COR-L47 (cell line): ENCODE measurements around the gene ZGPAT.

Source experiments
- DNase-seq: peaks from one replicate; lab custom pipeline; 2025; lab: John Stamatoyannopoulos, UW

ZGPAT gene

GRCh38 chr20:63679799-63680305 lies 28.0 kb upstream of the ZGPAT start:
- DNase-seq, result no peak

DNA sequence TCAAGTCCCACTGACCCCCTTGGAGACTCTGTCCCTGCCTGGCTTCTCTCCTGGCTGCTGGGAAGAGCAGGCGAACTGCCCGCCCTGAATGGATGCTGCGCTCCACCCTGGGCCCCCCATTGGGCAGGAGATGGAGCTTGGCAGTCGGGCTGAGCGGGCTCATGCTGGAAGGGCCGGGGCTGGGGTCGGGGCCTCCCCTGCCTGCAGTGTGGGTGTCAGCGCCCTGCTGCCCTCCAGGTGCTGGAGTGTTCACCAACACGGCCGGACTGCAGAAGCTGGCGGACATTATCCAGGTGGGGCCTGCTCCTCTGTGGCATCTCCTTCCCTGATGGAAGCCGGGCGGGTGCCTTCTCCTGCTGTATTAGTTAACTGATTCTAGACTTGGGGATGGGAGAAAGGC lies 27.4 kb upstream of the ZGPAT start:
- no peak for DNase-seq

DNA sequence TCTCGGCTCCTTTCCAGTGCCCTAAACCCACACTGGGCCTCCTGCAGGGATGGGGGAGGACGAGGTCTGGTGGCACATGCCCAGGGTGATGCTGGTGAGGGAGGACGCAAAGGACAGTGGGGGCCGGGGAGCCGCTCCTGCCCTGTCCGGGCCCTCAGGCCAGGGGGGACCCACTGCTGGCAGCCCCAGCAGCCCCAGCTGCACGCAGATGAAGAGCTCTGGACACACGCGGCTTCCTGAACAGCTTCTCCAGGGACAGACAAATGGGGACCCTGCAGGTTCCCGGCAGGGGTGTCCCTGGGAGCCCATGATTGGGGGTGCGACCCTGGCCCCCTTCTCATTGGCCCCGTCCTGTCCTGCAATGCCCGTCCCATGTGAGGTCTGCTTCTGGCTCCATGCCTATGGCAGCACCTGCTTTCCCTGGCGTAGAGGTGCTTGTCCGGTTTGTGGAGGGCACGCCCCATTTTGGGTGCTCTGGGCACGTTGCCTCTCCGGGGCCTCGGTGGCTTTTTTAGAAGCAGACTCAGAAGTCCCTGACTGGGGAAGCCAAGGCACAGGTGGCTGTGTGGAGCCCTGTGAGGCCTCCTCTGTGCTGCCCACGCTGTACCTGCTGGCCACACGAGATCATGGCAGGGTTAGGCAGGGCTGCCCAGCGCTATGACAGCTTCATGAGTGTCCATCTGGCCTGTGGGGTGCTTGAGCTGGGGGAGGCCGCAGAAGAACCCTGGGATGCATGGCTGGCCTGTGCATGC lies 26.8 kb upstream of the ZGPAT start:
- no peak for DNase-seq

DNA sequence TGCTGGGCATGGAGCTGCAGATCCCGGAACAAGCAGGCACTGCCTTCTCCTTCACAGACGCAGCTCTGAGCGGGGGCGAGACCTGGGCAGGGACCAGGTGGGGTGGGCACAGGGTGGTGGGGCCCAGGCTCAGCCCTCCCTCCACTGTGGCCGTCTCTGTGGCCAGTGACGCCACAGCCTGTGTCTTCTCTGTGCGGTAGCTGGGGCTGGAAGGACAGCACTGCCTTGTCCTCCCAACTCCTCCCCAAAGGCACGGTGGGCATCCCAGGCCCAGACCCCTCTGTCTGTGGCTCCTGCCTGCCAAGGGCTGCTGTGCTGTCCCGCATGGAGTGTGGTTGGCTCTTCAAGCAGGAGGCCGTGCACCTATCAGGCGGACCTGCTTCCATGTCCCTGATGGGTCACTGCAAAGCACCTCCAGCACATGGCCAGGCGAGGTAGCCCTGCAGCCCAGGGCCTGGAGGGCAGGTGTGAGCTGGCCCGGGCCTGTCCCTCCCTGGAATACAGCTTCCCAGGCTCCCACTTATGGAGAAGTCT lies 26.2 kb upstream of the ZGPAT start:
- no peak for DNase-seq

GRCh38 chr20:63682384-63683139 lies 25.3 kb upstream of the ZGPAT start:
- no peak for DNase-seq

DNA sequence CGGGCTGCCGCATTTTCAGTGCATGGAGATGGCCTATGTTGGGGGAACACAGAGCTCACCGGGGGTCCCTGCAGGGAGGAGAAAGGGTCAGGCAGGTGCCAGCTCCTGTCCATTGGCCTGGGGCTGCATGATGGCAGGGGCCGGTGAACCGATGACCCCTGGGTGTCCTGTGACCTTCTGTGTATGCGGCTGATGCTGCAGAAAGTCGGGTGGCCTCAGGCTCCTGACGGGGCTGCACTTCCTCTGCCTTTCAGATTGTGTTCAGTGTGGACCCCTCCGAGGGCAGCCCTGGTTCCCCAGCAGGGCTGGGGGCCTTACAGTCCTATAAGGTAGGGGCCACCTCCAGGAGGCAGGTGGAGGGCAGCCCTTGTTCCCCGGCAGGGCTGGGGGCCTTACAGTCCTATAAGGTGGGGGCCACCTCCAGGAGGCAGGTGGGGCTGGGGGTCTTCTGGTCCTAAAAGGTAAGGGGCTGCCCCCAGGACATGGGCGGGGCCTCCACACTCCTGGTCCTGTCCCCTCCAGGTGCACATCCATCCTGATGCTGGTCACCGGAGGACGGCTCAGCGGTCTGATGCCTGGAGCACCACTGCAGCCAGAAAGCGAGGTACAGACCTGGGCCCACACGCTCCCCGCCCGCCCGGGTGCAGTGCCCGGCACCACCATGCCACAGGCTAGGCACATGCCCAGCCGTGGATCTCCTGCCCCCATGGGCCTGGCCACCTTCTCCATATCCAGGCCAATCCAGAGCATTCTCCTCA lies 22.4 kb upstream of the ZGPAT start:
- DNase-seq, result no peak

GRCh38 chr20:63686094-63686491 lies 21.7 kb upstream of the ZGPAT start:
- DNase-seq, result no peak

DNA sequence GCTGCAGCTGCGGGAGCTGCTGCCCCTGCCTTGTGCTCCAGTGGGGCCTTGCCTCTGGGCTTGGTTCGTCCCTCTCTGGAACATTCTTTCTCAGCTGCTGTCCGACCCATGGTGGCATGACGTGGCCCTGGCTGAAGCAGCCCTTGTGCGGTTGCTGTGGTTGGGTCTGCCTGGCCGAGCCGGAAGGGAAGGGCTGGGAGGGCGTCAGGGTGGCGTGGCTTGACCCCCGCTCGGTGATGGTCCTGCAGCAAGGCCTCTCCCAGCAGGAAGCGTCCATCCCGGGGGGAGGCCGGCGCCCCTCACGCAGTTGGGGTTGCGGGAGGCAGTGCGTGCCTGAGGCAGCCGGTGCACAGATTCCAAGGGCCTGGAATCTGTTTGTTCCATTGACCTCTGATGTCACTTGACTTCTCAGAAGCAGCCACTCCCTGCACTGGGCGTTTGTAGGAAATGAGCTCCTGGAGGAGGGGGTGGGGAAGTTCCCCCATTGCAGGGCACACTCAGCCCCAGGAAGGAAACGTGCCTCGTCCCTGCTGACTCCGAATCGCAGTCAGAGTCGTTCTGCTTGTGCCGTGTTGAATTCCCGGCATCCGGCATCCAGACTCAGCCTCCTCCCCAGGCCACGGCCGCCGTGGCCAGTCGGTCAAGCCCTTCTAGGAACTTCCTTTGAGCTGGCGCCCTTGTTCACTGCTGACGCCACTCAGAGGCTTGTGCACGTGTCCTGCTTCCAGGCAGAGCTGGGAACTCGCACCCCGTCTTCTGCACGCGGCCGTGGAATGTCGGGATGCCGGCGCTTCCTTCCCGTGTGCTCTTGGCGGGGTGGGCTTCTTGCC lies 21.1 kb upstream of the ZGPAT start:
- DNase-seq, result no peak

- DNase-seq, result no peak
These were observed 20.2 kb upstream of the ZGPAT start for GRCh38 chr20:63687419-63688178.

DNA sequence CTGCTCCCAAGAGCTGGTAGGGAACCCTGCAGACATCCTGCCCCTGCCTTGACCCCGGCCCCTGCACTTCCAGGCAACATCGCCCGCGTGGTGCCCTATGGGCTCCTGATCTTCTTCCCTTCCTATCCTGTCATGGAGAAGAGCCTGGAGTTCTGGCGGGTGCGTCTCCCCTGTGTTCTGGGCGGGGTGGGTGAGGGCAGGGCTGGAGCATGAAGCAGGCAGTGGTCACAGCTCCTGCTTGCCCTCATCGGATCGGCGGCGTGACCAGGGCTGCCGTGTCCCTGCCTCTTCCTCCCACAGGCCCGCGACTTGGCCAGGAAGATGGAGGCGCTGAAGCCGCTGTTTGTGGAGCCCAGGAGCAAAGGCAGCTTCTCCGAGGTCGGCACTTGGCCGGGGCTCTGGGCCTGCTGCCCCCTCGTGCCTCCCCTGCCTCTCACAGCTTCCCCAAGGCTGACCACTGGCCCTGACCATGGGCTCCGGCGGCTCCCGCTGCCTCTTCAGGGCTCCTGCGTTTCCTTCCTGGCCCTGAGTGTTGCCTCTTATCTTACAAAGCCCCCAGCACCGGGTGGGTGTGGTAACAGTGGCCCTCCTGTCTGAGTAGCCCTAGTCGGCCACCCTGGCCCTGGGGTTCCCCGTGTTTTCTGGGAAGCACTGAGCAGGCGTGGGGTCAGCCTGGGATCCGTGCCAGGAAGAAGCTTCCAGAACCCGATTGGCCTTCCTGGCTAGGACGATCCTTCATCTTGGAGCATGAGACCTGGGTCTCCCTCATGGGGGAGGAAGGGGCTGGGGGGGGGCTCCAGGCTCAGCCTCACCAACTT lies 19.4 kb upstream of the ZGPAT start:
- DNase-seq, result no peak

- DNase-seq, result no peak
These were observed 18.5 kb upstream of the ZGPAT start for GRCh38 chr20:63689046-63690002.

DNA sequence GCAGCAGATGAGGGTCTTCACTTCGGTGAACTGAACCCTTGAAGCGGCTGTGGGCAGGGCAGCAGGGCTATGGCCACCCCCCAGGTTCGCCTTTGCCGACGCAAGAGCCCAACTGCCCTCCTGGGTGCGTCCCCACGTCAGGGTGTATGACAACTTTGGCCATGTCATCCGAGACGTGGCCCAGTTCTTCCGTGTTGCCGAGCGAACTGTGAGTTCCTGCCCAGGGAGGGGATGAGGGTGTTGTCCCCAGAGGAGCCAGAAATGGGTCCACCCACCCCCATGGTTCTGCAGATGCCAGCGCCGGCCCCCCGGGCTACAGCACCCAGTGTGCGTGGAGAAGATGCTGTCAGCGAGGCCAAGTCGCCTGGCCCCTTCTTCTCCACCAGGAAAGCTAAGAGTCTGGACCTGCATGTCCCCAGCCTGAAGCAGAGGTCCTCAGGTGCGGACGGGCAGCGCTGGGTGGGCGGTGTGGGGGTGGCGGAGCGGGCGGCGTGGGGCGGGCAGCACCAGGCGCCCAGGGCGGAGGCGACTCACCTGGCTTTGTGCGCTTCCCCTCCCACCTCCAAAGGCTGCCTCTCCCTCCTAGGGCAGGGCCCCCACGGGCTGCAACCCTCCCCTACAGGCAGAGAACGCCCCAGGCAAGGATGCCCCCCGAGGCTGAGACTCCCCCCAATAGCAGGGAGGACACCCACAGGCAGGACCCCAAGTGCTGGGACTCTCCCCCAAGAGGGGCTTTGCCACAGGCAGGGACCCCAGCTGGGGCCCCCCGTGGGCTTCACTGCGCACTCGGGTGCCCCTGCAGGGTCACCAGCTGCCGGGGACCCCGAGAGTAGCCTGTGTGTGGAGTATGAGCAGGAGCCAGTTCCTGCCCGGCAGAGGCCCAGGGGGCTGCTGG lies 17.6 kb upstream of the ZGPAT start:
- no peak for DNase-seq

- no peak for DNase-seq
These were observed 16.7 kb upstream of the ZGPAT start for GRCh38 chr20:63690898-63691710.

DNA sequence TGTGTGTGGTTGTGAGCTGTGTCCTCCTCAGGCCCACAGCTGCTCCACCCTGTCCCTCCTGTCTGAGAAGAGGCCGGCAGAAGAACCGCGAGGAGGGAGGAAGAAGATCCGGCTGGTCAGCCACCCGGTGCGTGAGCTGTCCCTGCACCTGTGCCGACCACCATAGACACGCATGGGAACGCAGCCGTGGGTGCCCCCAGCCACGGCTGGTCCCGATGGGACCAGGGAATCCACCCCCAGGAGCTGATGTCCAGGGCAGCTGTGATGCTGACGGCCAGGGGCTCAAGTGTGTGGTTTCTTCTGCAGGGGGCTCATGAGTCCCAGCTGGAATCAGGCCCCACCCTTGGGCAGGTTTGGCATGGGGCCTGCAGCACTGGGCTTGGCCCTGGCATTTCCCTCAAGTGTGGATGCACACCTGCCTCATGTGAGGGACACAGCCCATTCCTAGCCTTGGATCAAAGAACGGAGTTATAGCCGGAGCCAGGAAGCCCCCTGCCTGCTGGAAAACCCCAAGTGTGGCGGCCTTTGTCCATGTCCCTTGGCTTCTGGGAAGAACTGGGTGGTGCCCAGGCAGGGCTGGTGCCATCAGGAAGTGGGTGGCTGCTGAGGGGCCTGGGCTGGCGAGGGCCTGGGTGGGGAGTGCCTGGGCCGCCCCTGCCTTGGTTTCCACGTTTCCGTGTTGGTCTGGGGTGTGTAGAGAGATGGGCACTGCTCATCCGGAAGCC lies 16.0 kb upstream of the ZGPAT start:
- no peak for DNase-seq

DNA sequence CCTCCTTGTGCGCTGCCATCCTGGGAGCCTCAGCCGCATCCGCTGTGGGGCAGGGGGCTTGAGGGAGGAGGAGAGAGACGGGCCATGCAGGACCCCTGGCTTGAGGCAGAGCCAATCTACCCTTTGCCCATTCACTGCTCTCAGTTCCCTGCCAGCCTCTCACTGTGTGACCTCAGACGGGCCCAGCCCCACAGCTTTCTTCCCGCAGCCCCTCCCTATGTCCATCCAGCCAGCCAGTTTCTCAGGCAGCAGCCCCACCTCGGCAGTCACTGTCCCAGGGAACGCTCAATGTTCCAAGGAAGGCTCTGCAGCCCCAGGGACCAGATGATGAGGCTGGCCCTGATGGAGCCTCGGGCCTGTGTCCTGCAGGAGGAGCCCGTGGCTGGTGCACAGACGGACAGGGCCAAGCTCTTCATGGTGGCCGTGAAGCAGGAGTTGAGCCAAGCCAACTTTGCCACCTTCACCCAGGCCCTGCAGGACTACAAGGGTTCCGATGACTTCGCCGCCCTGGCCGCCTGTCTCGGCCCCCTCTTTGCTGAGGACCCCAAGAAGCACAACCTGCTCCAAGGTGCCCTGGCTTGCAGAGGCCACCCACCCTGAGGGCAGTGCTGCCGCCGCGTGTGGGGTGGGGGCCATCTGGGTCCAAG lies 15.3 kb upstream of the ZGPAT start:
- DNase-seq, result no peak
